ENCODE measurements around the gene SH3PXD2A. TPM values are rescaled to one million over a fixed set of nuclear protein-coding genes. Genes with fewer than 3 reads are reported as not detected.

The SH3PXD2A gene
- total and polyA plus RNA-seq, 8 donors: 3.9 to 16.4 (median 8.0) TPM

DNA sequence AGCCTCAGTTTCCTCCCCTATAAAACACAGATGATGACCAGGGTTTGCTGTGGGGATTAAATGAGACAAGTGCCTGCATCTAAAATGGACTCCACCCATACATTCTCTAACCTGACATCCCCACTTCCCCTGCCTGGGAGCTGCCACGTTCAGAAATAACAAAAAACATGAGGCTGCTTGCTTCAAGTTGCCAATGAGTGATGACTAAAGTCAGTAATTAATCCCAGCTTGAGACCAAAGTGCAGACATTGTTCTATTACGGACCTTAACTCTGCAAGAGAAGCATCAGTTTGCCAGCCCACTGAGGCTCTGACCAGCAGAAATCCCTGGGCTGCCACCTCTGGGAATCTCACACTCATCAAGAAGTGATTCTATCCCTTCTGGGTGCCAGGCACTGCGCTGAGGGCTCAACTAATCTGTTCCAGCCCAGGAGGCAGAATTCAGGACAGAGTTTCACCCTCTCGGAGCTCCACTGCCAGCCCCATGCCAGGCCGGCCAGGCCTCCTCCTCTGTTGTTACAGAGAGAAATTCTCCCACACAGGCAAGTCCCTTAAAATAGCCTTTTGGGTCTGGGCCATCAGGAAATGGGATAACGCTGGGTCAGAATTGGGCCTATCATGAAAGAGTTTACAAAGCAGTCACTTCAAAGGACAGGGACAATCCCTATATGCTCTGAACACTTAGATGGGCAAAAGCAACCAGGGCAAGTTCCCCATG, 11.4 kb downstream of the SH3PXD2A start:
- H3K4me1 ChIP-seq: peaks cover 5 to 16% (median 8%) of the 10 kb centered on the region in 3 donors
- TF ChIP-seq, protein P1, sequence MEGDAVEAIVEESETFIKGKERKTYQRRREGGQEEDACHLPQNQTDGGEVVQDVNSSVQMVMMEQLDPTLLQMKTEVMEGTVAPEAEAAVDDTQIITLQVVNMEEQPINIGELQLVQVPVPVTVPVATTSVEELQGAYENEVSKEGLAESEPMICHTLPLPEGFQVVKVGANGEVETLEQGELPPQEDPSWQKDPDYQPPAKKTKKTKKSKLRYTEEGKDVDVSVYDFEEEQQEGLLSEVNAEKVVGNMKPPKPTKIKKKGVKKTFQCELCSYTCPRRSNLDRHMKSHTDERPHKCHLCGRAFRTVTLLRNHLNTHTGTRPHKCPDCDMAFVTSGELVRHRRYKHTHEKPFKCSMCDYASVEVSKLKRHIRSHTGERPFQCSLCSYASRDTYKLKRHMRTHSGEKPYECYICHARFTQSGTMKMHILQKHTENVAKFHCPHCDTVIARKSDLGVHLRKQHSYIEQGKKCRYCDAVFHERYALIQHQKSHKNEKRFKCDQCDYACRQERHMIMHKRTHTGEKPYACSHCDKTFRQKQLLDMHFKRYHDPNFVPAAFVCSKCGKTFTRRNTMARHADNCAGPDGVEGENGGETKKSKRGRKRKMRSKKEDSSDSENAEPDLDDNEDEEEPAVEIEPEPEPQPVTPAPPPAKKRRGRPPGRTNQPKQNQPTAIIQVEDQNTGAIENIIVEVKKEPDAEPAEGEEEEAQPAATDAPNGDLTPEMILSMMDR (IDR thresholded peaks at IDR 0.05): no peak
- peak; percentile 62 to 80 (median 72) for ATAC-seq
- H3K36me3 ChIP-seq: no peaks in the 10 kb centered on the region
- WGBS, 2 donors: 32% methylated on average over 6 of the region's 6 CpGs
- no peaks in the 10 kb centered on the region for H3K27me3 ChIP-seq
- no peak overlapping the region for H3K4me3 ChIP-seq
- no peaks in the 10 kb centered on the region for H3K9me3 ChIP-seq
- H3K27ac ChIP-seq: peak overlapping the region in 3 of 4 donors; percentile 33 to 74 (median 57)
- no peak for FAIRE-seq
- peak in 5 of 6 donors; percentile 38 to 64 (median 50) for DNase-seq
- intact Hi-C loops (cut with DNase I): loop anchor here in 1 of 3 donors (10.0 kb wide), 1 partner anchor 119 kb away; no protein-coding TSS in a partner anchor

DNA sequence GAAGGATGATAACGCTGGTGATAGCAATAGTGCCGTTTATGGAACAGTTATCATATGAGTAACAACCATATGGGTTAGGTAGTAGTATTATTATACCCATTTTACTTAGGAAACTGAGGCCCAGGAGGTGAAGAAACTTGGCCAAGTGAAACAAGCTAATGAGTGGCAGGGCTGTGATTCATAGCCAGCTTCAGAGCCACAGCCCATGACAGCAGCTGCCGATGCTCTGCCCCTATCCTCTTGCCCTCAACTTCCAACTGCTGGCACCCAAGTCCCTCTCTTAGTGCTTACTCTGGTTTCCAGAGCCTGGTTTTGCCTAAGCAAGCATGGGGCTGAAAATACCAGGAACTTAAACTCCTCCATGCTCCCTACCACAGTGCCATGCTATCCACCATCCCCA, 12.3 kb downstream of the SH3PXD2A start:
- Histone ChIP-seq H3K4me3 (no peak overlapping the region), H3K9me3 (no peaks in the 10 kb centered on the region), H3K27me3 (no peaks in the 10 kb centered on the region), H3K36me3 (no peaks in the 10 kb centered on the region), H3K27ac (peak overlapping the region in 2 of 4 donors; percentile 57 to 74), H3K4me1 (peaks cover 5 to 16% (median 8%) of the 10 kb centered on the region in 3 donors)
- TF ChIP-seq, protein P1 (IDR thresholded peaks at IDR 0.05): no peak
- 45 to 48% methylated on average over 3 of the region's 3 CpGs for WGBS, 2 donors
- ATAC-seq (no peak), DNase-seq (no peak), FAIRE-seq (no peak)
- intact Hi-C loops (cut with DNase I): loop anchor here in 1 of 3 donors (10.0 kb wide), 1 partner anchor 118 kb away; no protein-coding TSS in a partner anchor

DNA sequence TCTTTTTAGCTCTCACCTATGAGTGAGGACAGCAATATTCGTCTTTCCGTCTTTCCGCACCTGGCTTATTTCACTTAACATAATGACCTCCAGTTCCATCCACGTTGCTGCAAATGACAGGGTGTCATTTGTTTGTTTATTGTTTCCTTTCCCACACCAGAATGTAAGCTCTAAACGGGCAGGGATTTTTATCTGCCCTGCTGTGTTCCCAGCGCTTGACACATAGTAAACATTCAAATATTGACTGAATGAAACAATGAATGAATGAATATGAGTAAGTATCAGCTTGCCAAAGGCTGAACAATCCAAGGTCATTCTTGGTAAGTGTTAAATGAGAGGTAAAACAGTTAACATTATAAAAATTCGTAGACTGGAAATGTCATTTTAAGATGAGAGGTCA, 12.8 kb downstream of the SH3PXD2A start:
- Histone ChIP-seq H3K27ac (peak overlapping the region in 2 of 4 donors; percentile 57 to 74), H3K4me1 (peaks cover 5 to 16% (median 8%) of the 10 kb centered on the region in 3 donors), H3K36me3 (no peaks in the 10 kb centered on the region), H3K27me3 (no peaks in the 10 kb centered on the region), H3K4me3 (no peak overlapping the region), H3K9me3 (no peaks in the 10 kb centered on the region)
- peak; percentile 63 for FAIRE-seq
- 15 to 16% methylated on average over 6 to 7 of the region's 7 CpGs for WGBS, 2 donors
- no peak for DNase-seq
- TF ChIP-seq, protein P1 (IDR thresholded peaks at IDR 0.05): no peak
- intact Hi-C loops (cut with DNase I): loop anchor here in 1 of 3 donors (10.0 kb wide), 1 partner anchor 118 kb away; no protein-coding TSS in a partner anchor
- peak; percentile 30 to 61 (median 44) for ATAC-seq

DNA sequence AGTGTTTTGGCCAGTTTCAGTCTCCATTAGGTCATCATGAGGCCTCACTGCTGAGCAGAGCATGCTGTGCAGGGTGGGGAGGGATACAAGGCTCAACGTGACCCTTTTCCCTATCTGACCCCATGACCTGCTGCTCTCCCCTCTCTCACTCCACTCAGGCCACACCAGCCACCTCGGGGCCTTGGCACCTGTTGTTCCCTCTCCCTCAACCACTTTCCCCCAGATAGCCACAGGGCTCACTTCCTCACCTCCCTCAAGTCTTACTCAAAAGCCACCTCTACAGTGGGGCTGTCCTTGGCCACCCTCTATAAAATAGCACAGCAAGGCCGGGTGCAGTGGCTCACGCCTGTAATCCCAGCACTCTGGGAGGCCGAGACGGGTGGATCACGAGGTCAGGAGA, 13.9 kb downstream of the SH3PXD2A start:
- ATAC-seq: no peak
- Histone ChIP-seq H3K9me3 (no peaks in the 10 kb centered on the region), H3K36me3 (no peaks in the 10 kb centered on the region), H3K27me3 (no peaks in the 10 kb centered on the region), H3K4me1 (peaks cover 5 to 16% (median 8%) of the 10 kb centered on the region in 3 donors), H3K4me3 (no peak overlapping the region), H3K27ac (peak overlapping the region in 1 of 4 donors; percentile 64)
- TF ChIP-seq, protein P1 (IDR thresholded peaks at IDR 0.05): no peak
- no peak for FAIRE-seq
- DNase-seq: no peak
- WGBS, 2 donors: 88 to 89% methylated on average over 7 of the region's 7 CpGs
- intact Hi-C loops (cut with DNase I): loop anchor here in 1 of 3 donors (10.0 kb wide), 1 partner anchor 117 kb away; no protein-coding TSS in a partner anchor

DNA sequence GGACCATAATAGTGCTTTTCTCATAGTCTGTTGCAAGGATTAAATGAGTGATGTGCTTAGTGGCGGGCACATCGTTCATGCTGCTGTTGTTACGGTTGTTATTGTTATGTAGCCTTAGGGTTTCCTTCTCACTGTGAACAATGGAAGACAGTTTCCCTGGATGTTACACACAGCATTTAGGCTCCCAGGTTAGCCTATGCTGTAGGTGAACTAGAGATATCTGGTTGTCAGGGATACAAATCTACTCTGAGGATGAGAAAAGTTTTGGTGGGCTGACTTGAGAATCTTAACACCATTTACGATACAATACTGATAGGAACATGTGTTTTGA, 14.7 kb downstream of the SH3PXD2A start:
- TF ChIP-seq, protein P1 (IDR thresholded peaks at IDR 0.05): no peak
- intact Hi-C loops (cut with DNase I): loop anchor here in 1 of 3 donors (10.0 kb wide), 1 partner anchor 116 kb away; no protein-coding TSS in a partner anchor
- no peaks in the 10 kb centered on the region for H3K36me3 ChIP-seq
- H3K27ac ChIP-seq: peak overlapping the region in 3 of 4 donors; percentile 52 to 64 (median 55)
- WGBS, 2 donors: 81 to 87% methylated on average over 4 of the region's 4 CpGs
- H3K4me1 ChIP-seq: peaks cover 5 to 16% (median 8%) of the 10 kb centered on the region in 3 donors
- no peaks in the 10 kb centered on the region for H3K27me3 ChIP-seq
- H3K9me3 ChIP-seq: no peaks in the 10 kb centered on the region
- ATAC-seq (no peak), FAIRE-seq (no peak), DNase-seq (no peak)
- no peak overlapping the region for H3K4me3 ChIP-seq

Data from pancreas (tissue), 10 donors.